Measurements from ENCODE around the gene ZNF641. TPM values are rescaled to one million over a fixed set of nuclear protein-coding genes. Genes with fewer than 3 reads are reported as not detected.
A peak's percentile ranks its signal among the peaks of the same experiment; 100 is the strongest.

ZNF641 gene
- total RNA-seq, 8 experiments from 2014 or later = 2.4 to 24.2 (median 16.2) TPM

DNA sequence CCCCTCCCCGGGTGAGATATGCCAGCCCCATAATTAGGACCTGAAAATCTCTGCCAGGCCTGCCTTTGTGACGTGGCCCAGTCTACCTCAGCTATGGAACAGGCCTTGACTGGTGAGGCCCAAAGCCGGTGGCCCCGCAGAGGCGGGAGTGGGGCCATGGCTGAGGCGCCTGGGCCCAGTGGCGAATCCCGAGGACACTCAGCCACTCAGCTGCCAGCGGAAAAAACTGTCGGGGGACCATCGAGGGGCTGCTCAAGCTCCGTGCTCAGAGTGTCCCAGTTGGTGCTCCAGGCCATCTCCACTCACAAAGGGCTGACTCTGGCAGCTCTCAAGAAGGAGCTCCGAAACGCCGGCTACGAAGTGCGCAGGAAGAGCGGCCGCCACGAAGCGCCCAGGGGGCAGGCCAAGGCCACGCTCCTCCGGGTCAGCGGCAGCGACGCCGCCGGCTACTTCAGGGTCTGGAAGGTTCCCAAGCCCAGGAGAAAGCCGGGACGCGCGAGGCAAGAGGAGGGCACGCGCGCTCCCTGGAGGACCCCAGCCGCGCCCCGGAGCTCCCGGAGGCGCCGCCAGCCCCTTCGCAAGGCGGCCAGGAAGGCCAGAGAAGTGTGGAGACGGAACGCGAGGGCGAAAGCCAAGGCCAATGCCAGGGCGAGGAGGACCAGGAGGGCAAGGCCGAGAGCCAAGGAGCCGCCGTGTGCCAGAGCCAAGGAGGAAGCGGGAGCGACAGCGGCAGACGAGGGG lies 21.4 kb downstream of the ZNF641 start:
- Histone ChIP-seq H3K4me3 (no peak overlapping the region), H3K4me1 (replicated peaks in 1 of 2) (no peaks in the 10 kb centered on the region), H3K27ac (no peak overlapping the region)
- ATAC-seq (replicated peaks in 6 of 8) = no peak
- 0 to 100% (median 75%) methylated on average over 1 to 26 of the region's 55 CpGs; no CpG with 5 or more reads in 4 of the 10 experiments for WGBS, 10 experiments
- in situ Hi-C loops (cut with MboI; ENCODE audit: low pct_unique_long_range_greater_than_20kb in 2 of 9, low sequenced_read_pairs in 9 of 9, unreplicated experiment in 9 of 9) = no loop called here

DNA sequence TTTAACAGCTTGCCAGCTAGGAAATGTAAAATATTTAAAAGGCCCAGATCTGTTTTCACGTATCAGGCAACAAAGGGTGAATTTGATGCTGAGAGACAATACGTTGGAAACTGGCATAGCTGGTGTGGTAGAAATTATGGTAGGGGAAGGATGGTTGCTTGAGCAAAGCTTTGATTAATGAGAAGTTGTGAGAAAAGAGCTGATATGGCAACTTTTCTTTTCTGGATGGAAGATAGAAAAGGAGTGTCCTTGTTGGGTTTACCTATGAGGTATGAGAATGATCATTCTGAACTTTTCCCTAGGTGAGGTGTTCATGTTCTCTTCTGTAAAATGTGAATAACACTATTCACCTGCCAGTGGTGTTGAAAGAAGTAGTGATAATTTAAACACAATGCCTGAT lies 34.2 kb downstream of the ZNF641 start:
- ATAC-seq (replicated peaks in 6 of 8) = no peak
- in situ Hi-C loops (cut with MboI; ENCODE audit: low pct_unique_long_range_greater_than_20kb in 2 of 9, low sequenced_read_pairs in 9 of 9, unreplicated experiment in 9 of 9) = no loop called here
- Histone ChIP-seq H3K4me1 (replicated peaks in 1 of 2) (no peaks in the 10 kb centered on the region), H3K27ac (no peak overlapping the region), H3K4me3 (no peak overlapping the region)
- 20 to 86% (median 30%) methylated on average over 1 to 2 of the region's 2 CpGs; no CpG with 5 or more reads in 5 of the 10 experiments for WGBS, 10 experiments

DNA sequence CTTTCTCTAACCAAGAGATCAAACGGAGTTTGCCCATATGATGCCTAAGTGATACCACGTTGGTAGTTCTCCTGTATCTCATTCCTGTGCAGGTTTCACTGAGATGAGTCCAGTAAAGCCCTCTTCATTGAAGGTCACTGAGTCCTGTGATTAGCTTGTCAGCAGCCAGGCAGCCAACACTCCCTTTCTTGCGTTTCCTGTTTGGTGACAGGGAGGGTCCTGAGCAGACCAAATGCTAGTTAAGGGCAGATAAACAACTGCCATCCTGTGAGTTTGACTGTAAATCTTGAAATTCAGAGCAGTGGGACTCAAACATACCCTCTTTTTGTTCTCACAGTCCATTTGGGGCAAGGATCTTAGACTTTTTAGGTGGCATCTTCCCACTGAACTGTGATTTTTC lies 39.4 kb downstream of the ZNF641 start:
- no peak for ATAC-seq (replicated peaks in 6 of 8)
- Histone ChIP-seq H3K4me3 (no peak overlapping the region), H3K4me1 (replicated peaks in 1 of 2) (no peaks in the 10 kb centered on the region), H3K27ac (no peak overlapping the region)
- 0 to 81% (median 43%) methylated on average over 1 to 3 of the region's 3 CpGs; no CpG with 5 or more reads in 2 of the 10 experiments for WGBS, 10 experiments
- in situ Hi-C loops (cut with MboI; ENCODE audit: low pct_unique_long_range_greater_than_20kb in 2 of 9, low sequenced_read_pairs in 9 of 9, unreplicated experiment in 9 of 9) = no loop called here

DNA sequence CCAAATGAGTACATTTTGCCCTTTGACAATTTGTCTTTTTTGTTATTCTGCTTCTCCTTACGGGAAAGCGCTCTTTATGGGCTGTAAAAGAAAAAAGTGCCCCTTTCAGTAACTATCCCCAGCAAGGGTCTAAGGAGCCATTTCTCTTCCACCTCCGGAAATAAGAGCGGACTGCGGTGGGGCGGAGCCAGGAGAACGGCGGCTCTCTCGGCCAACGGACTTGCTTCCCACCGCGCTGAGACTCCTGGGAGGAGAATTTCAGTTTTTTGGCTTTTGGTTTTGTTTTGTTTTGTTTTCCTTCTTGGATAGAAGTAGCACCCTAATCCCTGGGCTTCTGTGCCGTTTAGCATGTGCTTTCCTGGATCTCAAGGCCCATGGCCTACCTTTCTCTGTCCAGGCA lies 43.5 kb downstream of the ZNF641 start:
- WGBS, 10 experiments = 73 to 98% (median 85%) methylated on average over 2 to 13 of the region's 13 CpGs
- no peak for ATAC-seq (replicated peaks in 6 of 8)
- H3K27ac ChIP-seq = no peak overlapping the region
- in situ Hi-C loops (cut with MboI; ENCODE audit: low pct_unique_long_range_greater_than_20kb in 2 of 9, low sequenced_read_pairs in 9 of 9, unreplicated experiment in 9 of 9) = no loop called here
- no peak overlapping the region for H3K4me3 ChIP-seq
- H3K4me1 ChIP-seq (replicated peaks in 1 of 2) = no peaks in the 10 kb centered on the region

DNA sequence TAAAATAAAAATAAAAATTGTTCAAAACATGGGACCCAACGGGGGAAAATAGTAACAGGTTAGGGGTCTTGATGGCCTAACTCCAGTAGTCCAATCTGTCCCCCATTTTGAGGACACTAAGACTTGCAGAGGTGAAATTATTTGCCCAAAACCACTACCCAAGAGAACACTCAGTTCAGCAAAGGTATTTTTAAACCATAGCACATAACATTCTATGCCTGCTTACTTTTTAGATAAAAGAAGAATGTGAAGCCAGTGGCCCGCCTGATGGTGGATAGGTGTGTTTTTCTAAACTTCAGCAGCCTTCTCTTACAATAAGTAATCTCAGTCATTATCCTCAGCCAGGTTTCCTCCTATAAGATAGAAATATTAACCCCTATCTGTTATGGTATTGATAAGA lies 45.5 kb downstream of the ZNF641 start:
- Histone ChIP-seq H3K4me1 (replicated peaks in 1 of 2) (no peaks in the 10 kb centered on the region), H3K4me3 (no peak overlapping the region), H3K27ac (no peak overlapping the region)
- no peak for ATAC-seq (replicated peaks in 6 of 8)
- in situ Hi-C loops (cut with MboI; ENCODE audit: low pct_unique_long_range_greater_than_20kb in 2 of 9, low sequenced_read_pairs in 9 of 9, unreplicated experiment in 9 of 9) = no loop called here
- WGBS, 10 experiments = 0 to 93% (median 80%) methylated on average over 1 to 2 of the region's 2 CpGs; no CpG with 5 or more reads in 2 of the 10 experiments

DNA sequence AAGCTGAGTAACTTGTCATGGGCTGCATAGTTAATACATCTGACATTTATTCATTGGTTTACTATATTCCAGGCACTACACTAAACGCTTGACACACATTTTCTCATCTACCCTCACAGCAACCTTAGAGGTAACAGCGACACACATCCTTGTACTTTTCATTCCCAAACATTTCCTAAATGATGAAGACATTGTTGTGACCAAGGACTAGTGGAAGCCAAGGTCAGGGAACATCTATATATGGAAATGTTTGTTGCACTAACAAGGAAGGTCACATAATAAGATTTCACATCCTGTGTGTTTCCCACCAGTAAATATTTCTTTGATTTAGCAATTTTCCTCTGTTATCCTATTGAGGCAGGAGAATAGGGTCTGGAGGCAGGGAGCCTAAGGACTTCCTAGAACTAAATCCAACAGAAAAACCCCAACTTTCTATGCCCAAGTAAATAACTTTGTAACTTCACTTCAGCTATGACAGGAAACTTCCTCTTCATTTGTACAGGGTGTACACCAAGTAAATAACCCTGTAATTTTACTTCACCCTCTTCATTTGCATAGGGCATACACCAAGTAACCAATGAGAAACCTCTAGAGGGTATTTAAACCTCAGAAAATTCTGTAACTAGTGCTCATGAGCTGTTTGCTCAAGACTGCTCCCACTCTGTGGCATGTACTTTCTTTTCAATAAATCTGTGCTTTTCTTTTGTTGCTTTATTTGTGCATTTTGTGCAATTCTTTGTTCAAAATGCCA lies 48.4 kb downstream of the ZNF641 start:
- in situ Hi-C loops (cut with MboI; ENCODE audit: low pct_unique_long_range_greater_than_20kb in 2 of 9, low sequenced_read_pairs in 9 of 9, unreplicated experiment in 9 of 9) = no loop called here
- ATAC-seq (replicated peaks in 6 of 8) = peak in 2 of 8 experiments; percentile 29 to 98
- WGBS, 10 experiments = 0 to 90% (median 68%) methylated on average over 1 to 2 of the region's 2 CpGs; no CpG with 5 or more reads in 2 of the 10 experiments
- Histone ChIP-seq H3K27ac (no peak overlapping the region), H3K4me1 (replicated peaks in 1 of 2) (no peaks in the 10 kb centered on the region), H3K4me3 (no peak overlapping the region)

DNA sequence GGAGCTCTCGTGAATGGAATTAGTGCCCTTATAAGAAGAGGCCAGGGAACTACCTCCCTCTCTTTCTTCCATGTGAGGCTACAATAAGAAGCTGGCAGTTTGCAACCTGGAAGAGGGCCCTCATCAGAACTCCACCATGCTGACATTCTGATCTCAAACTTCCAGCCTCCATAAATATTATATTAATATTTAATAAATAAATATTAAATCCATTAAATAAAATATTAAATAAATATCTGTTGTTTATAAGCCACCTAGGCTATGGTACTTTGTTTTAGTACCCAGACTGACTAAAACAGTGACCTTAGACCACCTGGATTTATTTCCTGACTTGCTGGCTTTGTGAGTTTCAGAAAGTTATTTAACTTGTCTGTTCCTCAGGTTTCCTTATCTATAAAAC lies 49.9 kb downstream of the ZNF641 start:
- no peak for ATAC-seq (replicated peaks in 6 of 8)
- in situ Hi-C loops (cut with MboI; ENCODE audit: low pct_unique_long_range_greater_than_20kb in 2 of 9, low sequenced_read_pairs in 9 of 9, unreplicated experiment in 9 of 9) = no loop called here
- 0 to 100% (median 69%) methylated on average over 1 of the region's 1 CpG; no CpG with 5 or more reads in 4 of the 10 experiments for WGBS, 10 experiments
- Histone ChIP-seq H3K4me1 (replicated peaks in 1 of 2) (no peaks in the 10 kb centered on the region), H3K27ac (no peak overlapping the region), H3K4me3 (no peak overlapping the region)

DNA sequence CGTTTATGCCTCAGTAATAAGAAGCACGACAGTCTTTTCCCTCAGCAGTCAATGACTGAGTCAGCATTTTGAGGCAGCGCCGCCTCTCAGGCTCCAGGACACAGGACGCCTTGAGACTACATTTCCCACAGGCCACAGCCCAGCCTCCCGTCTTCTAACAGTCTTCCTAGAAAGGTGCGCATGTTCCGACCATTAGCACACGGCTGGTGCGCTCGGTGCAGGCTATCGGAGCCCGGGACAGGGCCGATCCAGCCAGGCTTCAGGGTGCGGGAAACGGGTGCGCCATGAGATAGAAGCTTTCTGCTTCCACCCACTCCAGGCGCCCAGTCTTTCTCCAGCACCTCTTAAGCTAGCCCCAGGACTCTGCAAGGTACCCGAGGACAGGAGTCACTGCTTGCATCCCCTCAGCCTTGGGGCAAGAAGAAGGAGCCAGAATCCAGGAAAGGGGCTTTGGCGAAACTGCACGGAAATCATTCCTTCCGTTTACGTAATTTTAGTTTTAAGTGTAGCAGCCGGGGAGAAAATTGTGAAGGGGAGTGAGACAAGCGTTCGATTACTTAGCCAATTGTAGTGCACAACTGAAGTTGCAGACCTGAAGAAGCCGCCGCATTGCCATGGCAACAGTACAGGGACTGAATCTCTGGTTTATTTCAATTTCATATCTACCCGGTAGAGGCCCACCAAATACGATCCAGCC lies 54.0 kb downstream of the ZNF641 start:
- in situ Hi-C loops (cut with MboI; ENCODE audit: low pct_unique_long_range_greater_than_20kb in 2 of 9, low sequenced_read_pairs in 9 of 9, unreplicated experiment in 9 of 9) = no loop called here
- 2 to 83% (median 44%) methylated on average over 4 to 22 of the region's 30 CpGs; no CpG with 5 or more reads in 2 of the 10 experiments for WGBS, 10 experiments
- ATAC-seq (replicated peaks in 6 of 8) = peak; percentile 99 to 100 (median 100)
- Histone ChIP-seq H3K4me1 (replicated peaks in 1 of 2) (no peaks in the 10 kb centered on the region), H3K27ac (no peak overlapping the region), H3K4me3 (peak overlapping the region; percentile 34 to 40 (median 38))

DNA sequence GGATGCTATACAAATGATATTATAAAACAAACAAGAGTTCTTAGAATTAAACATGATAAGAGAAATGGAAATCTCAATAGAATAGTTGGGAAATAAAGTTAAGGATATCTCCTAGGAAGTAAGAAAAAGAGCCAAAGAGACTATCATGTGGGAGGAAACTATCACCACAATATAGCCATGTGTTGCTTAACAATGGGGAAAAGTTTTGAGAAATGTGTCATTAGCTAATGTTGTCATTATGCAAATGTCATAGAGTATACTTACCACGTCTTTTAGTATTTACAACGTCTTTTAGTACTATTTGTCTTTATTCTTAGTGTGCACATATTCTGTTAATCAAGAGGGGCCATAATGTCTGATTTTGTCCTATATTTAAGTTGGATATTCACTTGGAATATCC lies 58.7 kb downstream of the ZNF641 start:
- Histone ChIP-seq H3K27ac (no peak overlapping the region), H3K4me3 (no peak overlapping the region), H3K4me1 (replicated peaks in 1 of 2) (no peaks in the 10 kb centered on the region)
- peak in 2 of 8 experiments; percentile 7 to 15 for ATAC-seq (replicated peaks in 6 of 8)
- 0 to 45% (median 0%) methylated on average over 1 to 2 of the region's 2 CpGs for WGBS, 10 experiments
- in situ Hi-C loops (cut with MboI; ENCODE audit: low pct_unique_long_range_greater_than_20kb in 2 of 9, low sequenced_read_pairs in 9 of 9, unreplicated experiment in 9 of 9) = no loop called here

DNA sequence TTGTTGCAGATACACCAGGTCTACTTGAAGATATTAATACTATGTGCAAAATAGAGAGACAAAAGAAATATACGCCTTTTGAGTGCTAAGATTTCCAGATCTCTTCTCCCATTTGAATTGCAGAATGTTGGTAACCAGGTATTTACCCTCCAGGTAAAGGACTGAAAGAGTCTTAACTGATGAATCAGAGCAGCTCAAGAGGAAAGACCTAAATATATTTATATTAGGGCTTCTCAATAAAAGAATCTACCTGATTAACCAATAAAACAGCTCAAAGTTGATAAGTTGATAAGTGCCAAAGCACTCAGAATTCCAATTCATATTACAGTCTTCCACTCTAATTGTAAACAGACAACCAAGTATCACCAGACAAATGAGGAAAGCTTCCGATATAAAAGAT lies 59.2 kb downstream of the ZNF641 start:
- H3K4me3 ChIP-seq = no peak overlapping the region
- H3K27ac ChIP-seq = no peak overlapping the region
- no peaks in the 10 kb centered on the region for H3K4me1 ChIP-seq (replicated peaks in 1 of 2)
- in situ Hi-C loops (cut with MboI; ENCODE audit: low pct_unique_long_range_greater_than_20kb in 2 of 9, low sequenced_read_pairs in 9 of 9, unreplicated experiment in 9 of 9) = no loop called here
- WGBS, 10 experiments = 15 to 100% (median 73%) methylated on average over 1 to 2 of the region's 2 CpGs
- ATAC-seq (replicated peaks in 6 of 8) = no peak

DNA sequence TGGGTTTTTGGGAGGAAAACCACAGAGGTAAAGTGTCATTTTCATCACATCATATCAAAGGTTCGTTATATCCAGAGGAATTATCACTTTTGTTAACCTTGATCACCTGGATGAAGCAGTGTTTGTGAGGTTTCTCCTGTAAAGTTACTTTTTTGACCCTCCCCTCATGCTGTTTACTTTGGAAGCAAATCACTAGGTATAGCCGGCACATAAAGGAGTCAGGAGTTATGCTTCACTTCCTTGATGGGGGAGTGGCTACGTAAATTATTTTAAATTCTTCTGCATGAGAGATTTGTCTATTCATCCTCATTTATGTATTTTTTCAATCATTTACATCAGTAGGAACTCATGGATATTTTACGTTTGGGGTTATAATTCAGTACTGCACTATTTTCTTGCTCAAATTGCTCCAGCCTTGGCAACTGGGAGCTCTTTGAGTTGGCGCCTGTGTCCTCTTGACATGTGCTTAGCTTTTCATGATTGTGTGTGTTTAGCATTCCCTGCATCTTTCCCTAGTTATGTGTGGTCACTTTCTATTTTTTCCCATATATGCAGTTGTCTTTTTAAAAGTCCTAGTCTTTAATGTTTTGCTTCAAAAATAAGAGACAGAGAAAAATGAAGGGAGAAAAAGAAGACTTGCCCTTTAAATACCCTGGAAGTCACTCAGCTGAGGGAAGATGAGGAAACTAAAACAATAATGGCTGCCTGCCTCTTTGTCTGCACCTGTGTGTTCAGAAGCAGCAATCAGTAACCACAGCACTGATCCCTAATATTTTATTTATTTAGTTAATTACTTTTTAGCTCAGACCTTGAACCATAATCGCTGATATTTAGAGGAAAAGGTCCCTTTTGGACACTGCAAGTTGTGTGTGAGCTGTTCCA lies 62.1 kb downstream of the ZNF641 start:
- Histone ChIP-seq H3K4me3 (no peak overlapping the region), H3K27ac (no peak overlapping the region), H3K4me1 (replicated peaks in 1 of 2) (no peaks in the 10 kb centered on the region)
- WGBS, 10 experiments = 3 to 97% (median 72%) methylated on average over 2 to 6 of the region's 6 CpGs
- in situ Hi-C loops (cut with MboI; ENCODE audit: low pct_unique_long_range_greater_than_20kb in 2 of 9, low sequenced_read_pairs in 9 of 9, unreplicated experiment in 9 of 9) = no loop called here
- no peak for ATAC-seq (replicated peaks in 6 of 8)
